D721Med (cell line): Measurements from ENCODE around the gene GATM.
"Not testable (repeated sequence)": the region's sequence is repeated elsewhere in the genome, so short reads cannot be mapped to it uniquely, and the experiment has no call there.

ENCODE experiments used
- DNase-seq: peaks from one replicate; pipeline ENCODE4 v3.0.0; 2011; ENCODE audit warnings: low spot score; ENCODE audit not compliant: insufficient read length
- FAIRE-seq: peaks from 2 replicates; lab custom pipeline; 2011; peaks lifted over from hg19 to GRCh38; lab: Jason Lieb, UNC
- CTCF ChIP-seq: IDR thresholded peaks from 2 replicates; pipeline ENCODE4 v1.5.1; 2012; ENCODE audit warnings: mild to moderate bottlenecking, control low read depth; ENCODE audit not compliant: insufficient read depth; ENCODE audit errors: missing control alignments

Gene GATM

GRCh38 chr15:45326741-45327140 lies 51.6 kb downstream of the GATM start:
- no peak for DNase-seq
- FAIRE-seq: no peak
- TF ChIP-seq CTCF: no peak

GRCh38 chr15:45326280-45326679 lies 52.1 kb downstream of the GATM start:
- no peak for DNase-seq
- no peak for FAIRE-seq
- no peak for TF ChIP-seq CTCF

GRCh38 chr15:45320581-45321205 lies 57.7 kb downstream of the GATM start:
- DNase-seq: no peak
- no peak for FAIRE-seq
- TF ChIP-seq CTCF: no peak

- FAIRE-seq (no peak), DNase-seq (no peak)
- TF ChIP-seq CTCF: no peak
These were observed 58.7 kb downstream of the GATM start for GRCh38 chr15:45319472-45320214.

- DNase-seq (no peak), FAIRE-seq (no peak)
- TF ChIP-seq CTCF: no peak
These were observed 63.4 kb downstream of the GATM start for GRCh38 chr15:45314960-45315359.

GRCh38 chr15:45314117-45314516 lies 64.2 kb downstream of the GATM start:
- not testable (repeated sequence) for FAIRE-seq, DNase-seq
